SK-N-SH treated with all-trans-retinoic acid at 6 μM for 48 hours (cell line): ENCODE measurements around the gene CENPB.

Source experiments
- ATAC-seq: fragments of 200-7000 bp; cut with Tn5 transposase; 3 replicates; pipeline ENCODE4 v1.9.1; 2020; ENCODE audit warnings: mild to moderate bottlenecking, moderate library complexity
- ARNTL ChIP-seq: fragments of 450-650 bp; formaldehyde crosslinking; IDR thresholded peaks from 2 replicates; pipeline ENCODE4 v1.5.0; 2020; ENCODE audit warnings: low read depth, mild to moderate bottlenecking, moderate library complexity, borderline replicate concordance
- BACH2 ChIP-seq: fragments of 250-450 bp; sonication (Bioruptor Pico); IDR thresholded peaks from 2 replicates; pipeline ENCODE4 v1.9.0; 2021; ENCODE audit warnings: mild to moderate bottlenecking, borderline replicate concordance
- CREB5 ChIP-seq: fragments of 250-450 bp; sonication (Bioruptor Pico); IDR thresholded peaks from 2 replicates; pipeline ENCODE4 v1.5.1; 2020; ENCODE audit warnings: low read depth, mild to moderate bottlenecking, moderate library complexity
- CSDC2 ChIP-seq: fragments of 250-450 bp; sonication (Bioruptor Pico); IDR thresholded peaks from 2 replicates; pipeline ENCODE4 v1.5.0; 2020; ENCODE audit warnings: mild to moderate bottlenecking, moderate library complexity
- CSRNP3 ChIP-seq: fragments of 250-450 bp; sonication (Bioruptor Pico); IDR thresholded peaks from 2 replicates; pipeline ENCODE4 v1.5.1; 2021; ENCODE audit warnings: mild to moderate bottlenecking, moderate library complexity
- ESRRG ChIP-seq: fragments of 250-450 bp; sonication (Bioruptor Pico); IDR thresholded peaks from 2 replicates; pipeline ENCODE4 v1.6.1; 2021; ENCODE audit warnings: mild to moderate bottlenecking
- GLIS3 ChIP-seq: fragments of 250-450 bp; sonication (Bioruptor Pico); IDR thresholded peaks from 2 replicates; pipeline ENCODE4 v1.5.0; 2020; ENCODE audit warnings: mild to moderate bottlenecking, moderate library complexity
- ISL1 ChIP-seq: fragments of 250-450 bp; sonication (Bioruptor Pico); IDR thresholded peaks from 2 replicates; pipeline ENCODE4 v2.1.2; 2022; ENCODE audit warnings: mild to moderate bottlenecking, moderate library complexity
- OSR1 ChIP-seq: fragments of 250-450 bp; sonication (Bioruptor Pico); IDR thresholded peaks from 2 replicates; pipeline ENCODE4 v1.8.0; 2022; ENCODE audit warnings: moderate library complexity, mild to moderate bottlenecking, inconsistent platforms
- PPARA ChIP-seq: fragments of 250-450 bp; sonication (Bioruptor Pico); IDR thresholded peaks from 2 replicates; pipeline ENCODE4 v1.5.0; 2020; ENCODE audit warnings: mild to moderate bottlenecking, borderline replicate concordance
- SNAI2 ChIP-seq: fragments of 250-450 bp; sonication (Bioruptor Pico); IDR thresholded peaks from 2 replicates; pipeline ENCODE4 v1.5.0; 2020; ENCODE audit warnings: mild to moderate bottlenecking, moderate library complexity
- TCF4 ChIP-seq: fragments of 250-450 bp; sonication (Bioruptor Pico); IDR thresholded peaks from 2 replicates; pipeline ENCODE4 v1.8.0; 2021; ENCODE audit warnings: mild to moderate bottlenecking, moderate library complexity, borderline replicate concordance
- TOX ChIP-seq: fragments of 250-450 bp; sonication (Bioruptor Pico); IDR thresholded peaks from 2 replicates; pipeline ENCODE4 v1.8.0; 2021; ENCODE audit warnings: mild to moderate bottlenecking, moderate library complexity, borderline replicate concordance
- TSHZ2 ChIP-seq: fragments of 250-450 bp; sonication (Bioruptor Pico); IDR thresholded peaks from 2 replicates; pipeline ENCODE4 v1.5.0; 2020; ENCODE audit warnings: mild to moderate bottlenecking, moderate library complexity
- ZC3H10 ChIP-seq: fragments of 250-450 bp; sonication (Bioruptor Pico); IDR thresholded peaks from 2 replicates; pipeline ENCODE4 v1.5.1; 2021; ENCODE audit warnings: mild to moderate bottlenecking, moderate library complexity
- ZFP3 ChIP-seq: fragments of 250-450 bp; sonication (Bioruptor Pico); IDR thresholded peaks from 2 replicates; pipeline ENCODE4 v1.5.0; 2020; ENCODE audit warnings: mild to moderate bottlenecking, moderate library complexity
- ZFP30 ChIP-seq: fragments of 450-650 bp; formaldehyde crosslinking; IDR thresholded peaks from 2 replicates; pipeline ENCODE4 v1.5.0; 2022; ENCODE audit warnings: mild to moderate bottlenecking, moderate library complexity
- ZNF565 ChIP-seq: fragments of 450-650 bp; formaldehyde crosslinking; conservative IDR thresholded peaks from 2 replicates; pipeline ENCODE4 v1.5.0; 2020; ENCODE audit warnings: low read depth, mild to moderate bottlenecking, moderate library complexity
- ZNF70 ChIP-seq: fragments of 450-650 bp; formaldehyde crosslinking; IDR thresholded peaks from 2 replicates; pipeline ENCODE4 v1.5.0; 2020; ENCODE audit warnings: mild to moderate bottlenecking, moderate library complexity

The CENPB gene

GRCh38 chr20:3784863-3785239, 1.7 kb downstream of the CENPB start:
- TF ChIP-seq CSDC2 (CRISPR knock-in tag) (no peak), ESRRG (CRISPR knock-in tag) (no peak), ZNF565 (CRISPR knock-in tag) (no peak), TCF4 (CRISPR knock-in tag) (no peak)
- ATAC-seq: no peak

- no peak for ATAC-seq
- TF ChIP-seq ARNTL (no peak), OSR1 (CRISPR knock-in tag) (no peak), PPARA (CRISPR knock-in tag) (no peak), ISL1 (CRISPR knock-in tag) (no peak), CSDC2 (CRISPR knock-in tag) (no peak), GLIS3 (no peak), ZFP30 (CRISPR knock-in tag) (no peak), CREB5 (CRISPR knock-in tag) (no peak), ZFP3 (CRISPR knock-in tag) (no peak), TCF4 (CRISPR knock-in tag) (no peak), CSRNP3 (CRISPR knock-in tag) (no peak)
- TF ChIP-seq, all 23 proteins: peak for 0
Observed at GRCh38 chr20:3784216-3784853, 2.2 kb downstream of the CENPB start.

GRCh38 chr20:3783511-3784195, 2.9 kb downstream of the CENPB start:
- no peak for TF ChIP-seq ZNF70 (CRISPR knock-in tag)
- TF ChIP-seq TCF4 (CRISPR knock-in tag): no peak
- TF ChIP-seq SNAI2 (CRISPR knock-in tag): no peak
- TF ChIP-seq CREB5 (CRISPR knock-in tag): no peak
- ATAC-seq: no peak

DNA sequence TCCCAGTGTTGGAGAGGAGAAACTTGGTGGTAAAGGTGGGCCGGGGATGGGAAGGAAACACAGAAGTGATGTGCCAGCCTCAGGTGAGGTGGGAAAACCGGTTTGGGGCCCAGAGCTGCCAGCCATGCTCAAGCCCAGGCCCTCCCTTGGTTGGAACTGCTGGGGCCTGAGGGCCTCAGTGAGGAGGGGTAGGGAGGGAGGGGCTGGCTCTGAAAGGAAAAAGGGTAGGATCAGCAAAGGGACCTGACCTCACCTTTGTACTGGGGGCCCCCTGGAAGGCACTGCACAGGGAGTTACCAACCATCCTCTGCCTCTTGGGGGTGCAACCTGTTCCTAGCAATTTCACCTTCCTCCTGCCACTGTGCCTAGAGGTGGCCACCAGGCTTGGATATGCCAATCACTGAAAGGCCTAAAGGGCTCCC, 3.5 kb downstream of the CENPB start:
- TF ChIP-seq ZC3H10 (CRISPR knock-in tag) (no peak), BACH2 (CRISPR knock-in tag) (no peak), ESRRG (CRISPR knock-in tag) (no peak), TOX (CRISPR knock-in tag) (no peak), TCF4 (CRISPR knock-in tag) (no peak), CSRNP3 (CRISPR knock-in tag) (no peak), OSR1 (CRISPR knock-in tag) (no peak), ZFP30 (CRISPR knock-in tag) (no peak), ZFP3 (CRISPR knock-in tag) (no peak)
- no peak for ATAC-seq

DNA sequence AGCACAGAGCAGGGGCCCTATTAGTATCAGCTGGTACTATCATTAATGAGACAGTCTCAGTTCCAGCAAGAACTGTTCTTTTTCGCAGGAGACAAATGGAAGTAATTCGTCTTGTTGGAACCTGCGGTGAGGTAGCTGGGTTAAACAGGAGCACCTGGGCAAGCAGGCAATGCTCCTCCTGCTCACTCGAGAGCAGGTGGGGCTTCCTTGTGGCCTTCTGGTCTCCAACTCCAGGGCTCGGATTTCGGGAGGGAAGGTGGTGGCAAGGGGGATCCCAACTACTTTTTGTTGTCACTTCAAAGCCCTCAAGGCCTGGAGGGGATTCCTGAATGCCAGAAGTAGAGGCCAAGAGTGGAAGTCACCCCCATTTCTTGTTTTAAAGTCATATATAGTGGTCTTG, 3.9 kb downstream of the CENPB start:
- TF ChIP-seq ZC3H10 (CRISPR knock-in tag): no peak
- TF ChIP-seq OSR1 (CRISPR knock-in tag): no peak
- TF ChIP-seq PPARA (CRISPR knock-in tag): no peak
- no peak for TF ChIP-seq TOX (CRISPR knock-in tag)
- TF ChIP-seq CSDC2 (CRISPR knock-in tag): no peak
- TF ChIP-seq TSHZ2 (CRISPR knock-in tag): no peak
- no peak for TF ChIP-seq CREB5 (CRISPR knock-in tag)
- no peak for TF ChIP-seq ISL1 (CRISPR knock-in tag)
- ATAC-seq: no peak
